ENCODE data around the gene ATP10B.

- TF ChIP-seq, protein P1, sequence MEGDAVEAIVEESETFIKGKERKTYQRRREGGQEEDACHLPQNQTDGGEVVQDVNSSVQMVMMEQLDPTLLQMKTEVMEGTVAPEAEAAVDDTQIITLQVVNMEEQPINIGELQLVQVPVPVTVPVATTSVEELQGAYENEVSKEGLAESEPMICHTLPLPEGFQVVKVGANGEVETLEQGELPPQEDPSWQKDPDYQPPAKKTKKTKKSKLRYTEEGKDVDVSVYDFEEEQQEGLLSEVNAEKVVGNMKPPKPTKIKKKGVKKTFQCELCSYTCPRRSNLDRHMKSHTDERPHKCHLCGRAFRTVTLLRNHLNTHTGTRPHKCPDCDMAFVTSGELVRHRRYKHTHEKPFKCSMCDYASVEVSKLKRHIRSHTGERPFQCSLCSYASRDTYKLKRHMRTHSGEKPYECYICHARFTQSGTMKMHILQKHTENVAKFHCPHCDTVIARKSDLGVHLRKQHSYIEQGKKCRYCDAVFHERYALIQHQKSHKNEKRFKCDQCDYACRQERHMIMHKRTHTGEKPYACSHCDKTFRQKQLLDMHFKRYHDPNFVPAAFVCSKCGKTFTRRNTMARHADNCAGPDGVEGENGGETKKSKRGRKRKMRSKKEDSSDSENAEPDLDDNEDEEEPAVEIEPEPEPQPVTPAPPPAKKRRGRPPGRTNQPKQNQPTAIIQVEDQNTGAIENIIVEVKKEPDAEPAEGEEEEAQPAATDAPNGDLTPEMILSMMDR (IDR thresholded peaks at IDR 0.05): no peak
- no peak for TF ChIP-seq POLR2A (IDR thresholded peaks at IDR 0.05)
These were observed 196.3 kb downstream of the ATP10B start for GRCh38 chr5:160655717-160656116.

Measured in adrenal gland (tissue), 5 donors.